Hepatocyte (in vitro differentiated cells): Measurements from ENCODE around the gene PDGFD.

Source experiments
- CTCF ChIP-seq: fragments of 200-600 bp; sonication (generic); IDR thresholded peaks from 2 replicates; pipeline ENCODE4 v1.5.1; 2016; ENCODE audit warnings: antibody characterized with exemption, mild to moderate bottlenecking; ENCODE audit not compliant: poor library complexity
- EZH2 ChIP-seq: fragments of 200-600 bp; sonication (generic); IDR thresholded peaks from 2 replicates; pipeline ENCODE4 v1.6.1; 2016; ENCODE audit warnings: antibody characterized with exemption, mild to moderate bottlenecking, borderline replicate concordance

GRCh38 chr11:103892603-103893002 is 271.3 kb downstream of the PDGFD start:
- TF ChIP-seq CTCF (no peak), EZH2 (no peak)
